ELF-1 (cell line): ENCODE measurements around the gene TPBGL.

Experiments used
- DNase-seq: peaks from one replicate; pipeline ENCODE4 v3.0.0-alpha.2; 2016; ENCODE audit warnings: low read depth, low spot score

TPBGL gene

DNA sequence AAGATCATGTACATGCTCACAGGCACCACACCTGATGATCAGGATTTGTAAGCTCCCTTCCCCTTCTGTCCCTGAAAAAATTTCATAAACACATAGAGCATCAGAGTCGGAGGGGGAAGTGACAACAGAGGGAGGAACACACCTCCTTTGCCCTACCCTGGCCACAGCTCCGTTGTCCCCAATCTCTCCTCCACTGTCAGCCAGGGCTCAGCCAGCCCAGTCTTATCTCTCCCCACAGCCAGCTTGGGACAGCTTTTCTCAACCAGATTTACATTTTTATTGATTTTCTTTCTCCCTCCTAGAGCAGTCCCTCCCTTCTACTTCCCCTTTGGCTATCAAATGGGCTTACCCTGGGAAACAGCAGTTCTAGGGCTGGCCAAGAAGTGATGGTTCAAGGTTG is 32.1 kb upstream of the TPBGL start:
- no peak for DNase-seq

DNA sequence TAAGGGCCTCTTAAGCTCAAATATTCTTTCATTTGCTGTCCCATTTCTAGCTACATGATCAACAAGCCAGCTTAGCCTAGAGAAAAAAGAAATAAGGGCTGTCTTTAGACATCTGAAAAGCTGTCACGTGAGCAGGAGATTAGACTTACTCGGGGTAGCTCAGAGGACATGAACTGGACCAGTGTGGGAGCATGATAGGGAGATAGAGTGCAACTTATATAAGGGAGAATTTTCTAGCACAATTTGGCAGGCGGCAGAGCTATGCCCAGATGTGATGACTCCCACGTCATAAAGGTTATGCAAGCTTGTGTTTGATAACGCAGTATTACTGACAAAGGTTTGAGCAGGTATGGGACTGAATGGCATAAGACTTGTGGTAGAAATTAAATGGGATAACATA is 28.2 kb upstream of the TPBGL start:
- DNase-seq = no peak

DNA sequence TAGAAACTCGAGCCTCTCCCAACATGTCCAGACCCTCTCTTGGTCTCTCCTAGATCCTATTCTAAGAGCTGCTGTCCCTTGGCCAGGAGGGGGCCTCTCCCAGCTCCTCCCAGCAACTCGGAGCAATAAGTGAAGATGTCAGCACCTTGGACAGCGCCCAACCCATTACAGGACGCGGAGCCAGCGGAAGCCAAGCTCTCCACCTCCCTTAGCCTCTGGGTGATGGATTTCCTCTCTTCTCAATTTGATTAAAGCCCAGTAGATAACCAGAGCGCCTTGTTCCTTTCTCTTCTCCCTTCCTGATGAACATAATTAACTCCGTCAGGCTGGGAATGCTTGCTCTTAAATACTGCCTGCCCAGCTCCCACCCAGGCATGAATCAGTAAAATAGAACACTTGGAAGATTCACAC is 26.2 kb upstream of the TPBGL start:
- DNase-seq = peak; percentile 94

DNA sequence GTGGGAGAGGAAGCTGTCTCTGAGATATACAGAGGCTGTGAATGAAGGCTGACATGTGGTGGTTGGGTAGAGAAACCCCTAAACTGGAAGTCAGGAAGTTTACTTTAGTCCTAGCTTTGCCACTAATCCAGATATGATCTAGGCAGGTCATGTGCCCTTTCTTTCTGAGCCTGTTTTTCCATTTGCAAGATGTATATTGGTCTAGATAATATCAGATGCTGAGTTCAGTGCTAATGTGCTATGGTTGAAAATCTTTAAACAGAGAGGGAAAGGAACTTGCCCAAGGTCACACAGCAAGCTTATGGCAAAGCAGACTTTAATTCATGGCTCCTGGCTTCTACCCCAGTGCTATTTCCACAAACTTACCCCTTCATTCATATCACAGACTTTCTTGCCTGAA is 25.7 kb upstream of the TPBGL start:
- no peak for DNase-seq

DNA sequence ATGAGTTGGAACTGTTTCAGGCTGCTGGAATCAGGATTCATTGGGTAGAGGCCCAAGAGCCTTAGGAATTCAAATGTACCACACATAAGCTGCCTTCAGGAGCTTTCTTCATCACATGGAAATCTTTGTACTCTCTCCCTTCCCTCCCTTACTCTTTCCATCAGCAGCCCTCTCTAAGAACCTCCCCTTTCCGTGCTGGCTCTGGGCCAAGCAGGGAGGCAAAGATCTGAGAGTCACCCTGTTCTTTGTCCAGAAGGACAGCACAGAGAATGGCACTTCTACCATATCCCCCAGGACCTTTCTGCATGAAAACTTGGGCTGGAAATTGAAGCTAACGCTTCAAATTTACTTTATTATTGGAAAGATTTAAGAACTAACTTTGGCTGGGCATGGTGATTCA is 20.7 kb upstream of the TPBGL start:
- no peak for DNase-seq

DNA sequence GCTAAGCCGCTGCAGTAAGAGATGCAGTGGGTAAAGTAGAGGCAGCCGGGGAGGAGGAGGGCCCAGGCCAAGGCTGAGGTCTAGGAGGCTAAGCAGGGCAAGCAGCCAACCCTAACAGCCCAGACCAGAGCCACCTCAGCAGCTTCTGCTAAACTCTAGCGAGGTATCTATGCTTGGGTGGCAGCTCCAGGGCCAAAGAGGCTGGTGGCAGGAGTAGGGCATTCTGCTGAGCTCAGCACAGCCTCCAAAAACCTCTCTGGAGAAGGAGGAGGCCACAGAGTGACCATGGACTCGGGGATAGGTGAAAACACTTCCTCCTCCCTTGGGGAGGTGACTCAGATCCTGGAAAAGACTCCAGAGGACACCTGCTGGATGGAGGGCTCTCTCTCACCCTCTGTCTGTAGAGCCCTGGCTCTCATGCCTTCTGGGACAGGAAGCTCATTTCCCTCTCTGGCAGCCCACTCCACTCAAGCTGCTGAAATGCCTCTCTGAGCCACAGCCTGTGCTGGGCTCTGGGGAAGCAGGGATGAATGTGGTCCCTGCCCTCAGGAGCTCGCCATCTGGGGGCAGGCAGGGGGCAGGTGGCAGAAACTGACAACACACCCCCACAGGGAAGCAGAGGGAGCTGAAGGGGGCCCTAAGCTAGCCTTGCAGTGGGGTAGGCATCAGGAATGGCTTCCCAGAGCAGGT is 16.5 kb upstream of the TPBGL start:
- no peak for DNase-seq

DNA sequence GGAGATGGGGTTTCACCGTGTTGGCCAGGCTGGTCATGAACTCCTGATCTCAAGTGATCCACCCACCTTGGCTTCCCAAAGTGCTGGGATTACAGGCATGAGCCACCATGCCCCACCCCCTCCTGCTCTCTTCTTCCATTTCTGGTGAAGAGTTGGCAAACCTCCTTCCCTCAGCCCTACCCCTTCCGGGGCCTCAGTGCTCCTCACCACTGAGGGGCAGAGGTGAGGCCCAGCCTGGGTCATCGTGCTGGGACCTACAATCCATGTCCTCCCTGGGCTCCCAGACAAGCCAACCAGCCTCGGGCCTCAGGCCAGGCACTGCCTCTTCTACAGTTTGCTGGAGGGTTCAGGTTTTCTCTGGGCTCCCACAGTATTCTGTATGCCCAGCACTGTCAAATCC is 14.8 kb upstream of the TPBGL start:
- DNase-seq = no peak

DNA sequence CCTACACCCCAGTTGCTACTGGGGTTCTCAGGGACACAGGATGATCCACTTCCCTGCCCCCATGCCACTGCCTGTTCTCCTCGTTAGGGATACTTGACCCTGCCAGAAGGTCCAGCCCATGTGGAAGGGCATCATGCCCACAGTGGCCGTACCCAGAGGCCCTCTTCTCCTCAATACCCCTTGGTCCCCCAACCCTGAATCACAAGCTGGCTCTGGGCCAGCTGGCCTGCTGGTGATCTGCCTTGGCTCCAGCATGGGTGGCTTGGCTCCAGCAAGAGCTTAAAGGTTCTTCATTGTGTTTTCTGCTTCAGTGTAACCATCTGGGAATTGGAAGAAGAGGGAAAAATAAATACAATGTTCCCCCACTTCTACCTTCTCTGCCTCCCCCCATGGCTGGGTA is 11.1 kb upstream of the TPBGL start:
- DNase-seq = no peak

DNA sequence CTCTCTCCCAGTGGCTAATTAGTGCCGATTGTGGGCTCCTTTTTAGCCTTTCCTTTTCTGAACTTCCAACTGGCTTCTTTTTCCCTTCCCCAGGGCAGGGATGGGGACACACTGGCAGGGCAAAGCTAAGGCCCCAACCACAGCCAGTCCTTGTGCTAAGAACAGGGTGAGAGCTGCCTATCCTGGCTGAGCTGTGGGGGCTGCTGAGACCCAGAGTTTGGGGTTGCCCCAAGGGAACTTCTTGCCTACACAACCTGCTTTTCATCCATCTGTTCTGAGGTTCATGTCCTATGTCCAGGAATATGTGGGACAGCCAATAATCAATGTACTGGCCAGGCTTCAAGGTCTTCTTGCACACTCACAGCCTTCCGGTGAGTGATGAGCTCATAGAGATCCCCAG is 10.0 kb upstream of the TPBGL start:
- DNase-seq = no peak

DNA sequence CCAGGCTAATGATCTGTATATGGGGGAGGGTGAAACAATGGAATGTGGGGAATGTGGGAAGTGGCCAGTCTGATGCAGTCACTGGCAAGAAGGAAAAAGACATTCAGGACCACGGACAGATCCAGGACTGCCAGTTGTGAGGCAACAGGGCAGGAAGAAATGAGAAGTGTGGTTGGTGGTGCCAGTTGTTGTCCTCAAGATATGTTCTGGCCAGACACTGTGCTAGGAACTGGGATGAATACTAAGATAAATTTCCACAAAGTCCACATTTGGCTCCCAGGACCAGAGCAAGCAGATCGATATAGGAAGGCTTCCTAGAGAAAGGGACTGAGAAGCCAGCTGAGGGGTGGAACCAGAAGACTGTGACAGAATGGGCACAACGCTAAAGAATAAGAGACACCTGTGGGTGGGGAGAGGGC is 6.8 kb upstream of the TPBGL start:
- peak; percentile 78 for DNase-seq

DNA sequence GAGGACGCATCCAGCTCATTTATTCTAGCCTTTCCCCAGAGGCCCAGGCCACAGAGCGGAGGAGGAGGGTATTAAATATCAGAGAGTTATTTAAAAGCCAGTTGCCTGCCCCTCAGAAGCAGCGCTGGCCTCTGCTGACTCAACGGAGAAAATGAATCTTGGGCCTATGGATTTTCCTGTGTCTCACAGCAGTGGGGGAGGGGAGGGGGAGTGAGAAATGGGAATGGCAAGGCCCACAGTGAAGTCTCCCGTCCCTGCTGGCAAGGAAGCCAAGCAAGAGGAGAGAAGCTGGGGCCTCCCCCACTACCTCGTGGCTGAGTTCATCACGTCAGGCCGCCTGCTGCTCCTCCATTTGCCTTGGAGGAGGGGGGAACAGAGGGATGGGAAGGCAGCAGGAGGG is 4.5 kb upstream of the TPBGL start:
- no peak for DNase-seq

DNA sequence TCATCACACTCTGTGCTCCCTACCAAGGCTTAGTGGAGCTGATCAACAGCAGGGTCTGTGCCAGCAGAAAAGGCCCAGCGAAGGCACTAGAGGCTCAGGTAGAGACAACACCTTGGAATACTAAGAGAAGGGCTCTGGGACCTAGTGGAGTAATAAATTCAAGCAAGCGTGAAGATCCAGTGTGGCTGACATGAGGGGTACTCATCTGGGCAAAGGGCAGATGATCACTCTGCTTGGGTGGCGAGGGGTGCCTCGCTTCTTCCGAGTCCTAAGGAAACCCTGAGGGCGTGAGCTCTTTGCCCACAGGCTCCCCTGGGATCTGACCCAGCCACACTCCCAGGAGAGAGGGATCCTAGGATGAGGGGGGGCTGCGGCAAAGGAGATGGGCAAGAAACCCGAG is 3.5 kb upstream of the TPBGL start:
- DNase-seq = no peak

DNA sequence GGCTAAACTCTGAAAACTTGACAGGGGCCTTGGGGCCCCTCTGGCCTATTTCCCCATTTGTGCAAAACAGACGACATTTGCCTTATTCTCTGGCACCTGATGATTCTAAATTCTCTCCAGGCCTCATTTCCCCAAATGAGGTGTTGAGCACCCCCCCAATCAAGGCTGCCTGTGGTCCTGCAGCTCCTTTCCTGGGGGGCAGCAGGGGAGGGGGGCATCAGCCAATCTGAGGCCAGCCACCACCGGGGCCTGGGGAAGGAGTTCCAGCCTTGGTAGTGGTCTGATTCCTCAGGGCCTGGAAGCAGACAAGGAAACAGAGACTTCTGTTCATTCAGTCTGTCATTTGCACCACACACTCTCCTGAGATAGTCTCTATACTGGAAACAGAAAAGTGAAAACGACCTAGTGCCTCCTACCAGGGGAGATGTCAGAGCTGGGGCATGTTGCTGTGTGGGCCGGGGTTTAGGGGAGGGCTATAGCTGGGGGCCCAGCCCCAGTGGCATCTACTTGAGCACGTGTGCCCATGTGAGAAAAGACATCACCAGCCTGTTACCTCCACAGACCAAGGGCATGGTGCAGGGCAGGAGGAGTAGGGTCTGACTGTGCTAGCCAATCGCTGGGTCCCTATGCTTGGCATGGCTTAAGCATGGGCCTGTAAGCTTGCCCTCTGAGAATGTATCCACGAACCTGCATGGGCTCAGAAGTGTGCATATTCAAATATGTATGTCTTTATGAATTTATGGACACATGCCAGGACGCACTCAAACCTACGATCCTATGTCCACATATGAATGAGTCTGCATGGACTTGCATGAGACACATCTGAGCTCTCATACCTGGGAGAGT is 1.8 kb upstream of the TPBGL start:
- DNase-seq = no peak

DNA sequence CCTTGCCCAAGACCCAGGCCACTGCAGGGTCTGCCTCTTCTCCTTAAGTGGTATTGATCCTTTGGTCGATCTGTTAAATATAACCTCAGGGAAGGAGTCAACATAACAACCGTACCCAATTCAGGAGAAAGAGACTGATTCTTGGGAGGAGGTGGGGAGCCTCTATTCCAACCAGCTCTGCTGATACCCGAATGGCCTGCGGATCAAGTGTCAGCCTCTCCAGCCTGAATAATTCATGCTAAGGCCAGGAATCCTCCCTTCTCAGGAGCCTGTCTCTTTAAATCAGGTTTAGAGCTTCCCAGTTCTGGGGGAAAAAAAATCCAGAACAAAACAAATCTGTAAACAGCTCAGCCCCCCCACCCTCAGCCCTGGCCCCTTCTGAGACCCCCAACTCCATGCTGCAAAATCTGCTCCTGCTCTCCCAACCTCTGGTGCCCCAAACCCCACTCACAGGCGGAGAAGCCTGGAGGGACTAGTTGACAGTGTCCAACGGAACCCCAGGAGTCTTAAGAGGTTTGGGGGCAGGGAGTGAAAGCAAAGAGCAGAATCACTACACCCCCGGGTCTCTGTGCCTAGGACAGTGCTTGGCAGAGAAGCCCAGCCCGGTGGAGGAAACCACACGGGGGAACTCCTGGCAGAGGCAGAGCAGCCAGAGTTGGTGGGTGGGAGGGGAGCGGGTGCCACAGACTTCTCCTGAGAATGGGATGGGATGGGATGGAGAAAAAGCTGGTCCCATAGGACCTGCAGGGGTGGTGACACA is 863 bp upstream of the TPBGL start:
- DNase-seq = no peak

DNA sequence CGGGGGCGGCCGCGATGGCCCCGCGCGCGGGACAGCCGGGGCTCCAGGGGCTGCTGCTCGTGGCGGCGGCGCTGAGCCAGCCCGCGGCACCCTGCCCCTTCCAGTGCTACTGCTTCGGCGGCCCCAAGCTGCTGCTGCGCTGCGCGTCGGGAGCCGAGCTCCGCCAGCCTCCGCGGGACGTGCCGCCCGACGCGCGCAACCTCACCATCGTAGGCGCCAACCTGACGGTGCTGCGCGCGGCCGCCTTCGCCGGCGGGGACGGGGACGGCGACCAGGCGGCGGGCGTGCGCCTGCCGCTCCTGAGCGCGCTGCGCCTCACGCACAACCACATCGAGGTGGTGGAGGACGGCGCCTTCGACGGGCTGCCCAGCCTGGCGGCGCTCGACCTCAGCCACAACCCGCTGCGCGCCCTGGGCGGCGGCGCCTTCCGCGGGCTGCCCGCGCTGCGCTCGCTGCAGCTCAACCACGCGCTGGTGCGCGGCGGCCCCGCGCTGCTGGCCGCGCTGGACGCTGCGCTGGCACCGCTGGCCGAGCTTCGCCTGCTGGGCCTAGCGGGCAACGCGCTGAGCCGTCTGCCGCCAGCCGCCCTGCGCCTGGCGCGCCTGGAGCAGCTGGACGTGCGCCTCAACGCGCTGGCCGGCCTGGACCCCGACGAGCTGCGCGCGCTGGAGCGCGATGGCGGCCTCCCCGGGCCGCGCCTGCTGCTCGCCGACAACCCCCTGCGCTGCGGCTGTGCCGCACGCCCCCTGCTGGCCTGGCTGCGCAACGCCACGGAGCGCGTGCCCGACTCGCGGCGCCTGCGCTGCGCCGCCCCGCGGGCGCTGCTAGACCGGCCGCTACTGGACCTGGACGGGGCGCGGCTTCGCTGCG is 697 bp downstream of the TPBGL start:
- DNase-seq = peak; percentile 96

DNA sequence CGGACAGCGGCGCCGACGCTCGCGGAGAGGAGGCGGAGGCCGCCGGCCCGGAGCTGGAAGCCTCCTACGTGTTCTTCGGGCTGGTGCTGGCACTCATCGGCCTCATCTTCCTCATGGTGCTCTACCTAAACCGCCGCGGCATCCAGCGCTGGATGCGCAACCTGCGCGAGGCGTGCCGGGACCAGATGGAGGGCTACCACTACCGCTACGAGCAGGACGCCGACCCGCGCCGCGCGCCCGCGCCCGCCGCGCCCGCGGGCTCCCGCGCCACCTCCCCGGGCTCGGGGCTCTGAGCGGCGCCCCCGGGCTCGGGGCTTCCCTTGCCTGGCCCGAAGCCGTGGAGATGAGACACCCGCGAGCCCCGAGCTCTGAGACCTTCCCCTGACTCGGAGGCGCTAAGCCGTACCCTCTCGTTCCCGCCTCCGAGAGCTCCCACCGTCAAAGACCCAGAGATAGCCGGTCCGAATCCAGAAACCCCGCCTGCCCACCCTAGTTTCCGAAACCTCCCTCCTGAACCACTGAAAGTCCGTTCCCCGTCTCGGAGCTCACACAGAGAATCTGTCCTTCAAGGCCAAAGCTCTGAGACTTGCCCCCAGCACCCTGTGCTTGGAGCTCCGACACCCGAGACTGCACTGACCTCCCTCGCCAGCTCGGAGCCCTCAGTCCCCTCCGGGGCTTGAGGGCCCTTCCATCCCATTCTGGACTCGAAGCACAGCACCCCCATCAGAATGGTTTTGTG is 1.5 kb downstream of the TPBGL start:
- DNase-seq = no peak

DNA sequence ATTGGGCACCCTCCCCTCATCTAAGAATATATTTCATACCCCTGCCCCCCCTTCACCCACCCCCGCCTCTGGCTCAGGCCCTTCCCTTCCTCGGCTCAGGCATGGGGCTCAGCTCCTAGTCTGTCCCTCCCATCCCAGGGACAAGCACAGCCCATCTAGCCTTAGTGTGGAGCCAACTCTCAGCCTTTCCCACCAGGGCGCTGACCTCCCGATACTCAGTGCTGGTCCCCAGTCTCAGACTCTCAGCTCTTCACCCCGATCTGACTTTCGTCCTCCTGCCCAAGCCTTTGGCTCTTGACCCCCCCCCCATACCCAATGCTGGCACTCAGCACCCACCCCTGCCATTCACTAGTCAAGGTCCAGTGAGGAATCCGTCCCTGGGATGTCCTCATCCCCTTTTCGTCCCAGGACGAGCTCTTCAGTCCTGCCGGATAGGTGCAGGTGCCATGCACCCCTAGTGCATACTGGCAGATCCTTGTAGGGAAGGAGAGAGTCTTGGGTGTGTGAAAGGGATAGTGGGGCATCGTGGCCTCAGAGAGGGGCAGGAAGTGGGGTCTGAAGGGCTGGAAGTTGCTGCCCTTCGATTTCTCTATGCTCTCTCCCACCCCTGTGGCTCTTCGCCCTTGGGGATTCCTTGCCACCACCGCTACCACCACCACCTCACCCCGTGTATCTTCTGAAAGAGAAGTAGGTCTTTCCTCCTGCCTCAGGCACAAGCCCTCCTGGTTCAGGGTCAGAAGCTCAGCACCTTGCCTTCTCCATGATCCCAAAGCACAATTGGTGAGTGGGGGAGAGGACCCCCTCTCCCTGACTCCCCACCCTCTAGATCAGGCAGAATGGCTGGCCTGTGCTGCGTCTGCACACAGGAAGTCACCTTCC is 2.4 kb downstream of the TPBGL start:
- no peak for DNase-seq

DNA sequence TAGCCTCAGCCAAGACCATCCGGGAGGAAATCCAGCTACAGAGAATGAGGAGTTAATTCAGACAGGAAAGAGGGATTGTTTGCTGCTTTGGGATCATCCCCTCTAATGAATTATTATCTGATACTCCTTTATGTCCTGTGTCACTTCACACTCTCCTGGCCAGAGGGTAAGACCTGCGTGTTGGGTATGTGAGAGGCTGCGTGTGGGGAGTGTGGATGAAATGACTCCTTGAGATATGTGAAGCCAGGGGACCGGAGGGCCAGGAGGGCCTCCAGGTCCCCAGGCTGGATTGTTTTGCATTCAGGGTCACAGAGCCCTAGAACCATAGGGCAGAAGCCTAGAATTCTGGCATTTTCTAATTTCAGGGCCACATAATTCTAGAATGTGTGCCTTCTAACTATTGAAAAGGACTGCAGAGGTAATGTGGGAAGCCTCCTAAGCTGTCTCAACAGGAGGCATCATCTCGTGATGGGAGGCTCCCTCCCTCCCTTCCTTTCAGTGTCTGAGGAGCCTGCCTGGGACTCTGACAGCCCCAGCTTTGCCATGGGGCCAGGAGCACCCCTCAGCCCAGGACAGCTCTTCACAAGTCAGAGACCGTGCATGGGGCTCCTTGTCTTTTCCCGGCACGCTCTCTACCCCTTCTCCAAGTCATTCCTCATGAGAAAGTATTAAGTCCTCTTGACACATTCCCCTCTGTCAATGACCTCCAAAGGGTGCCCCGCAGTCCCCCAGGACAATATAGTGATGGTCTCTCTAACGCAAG is 3.7 kb downstream of the TPBGL start:
- no peak for DNase-seq

DNA sequence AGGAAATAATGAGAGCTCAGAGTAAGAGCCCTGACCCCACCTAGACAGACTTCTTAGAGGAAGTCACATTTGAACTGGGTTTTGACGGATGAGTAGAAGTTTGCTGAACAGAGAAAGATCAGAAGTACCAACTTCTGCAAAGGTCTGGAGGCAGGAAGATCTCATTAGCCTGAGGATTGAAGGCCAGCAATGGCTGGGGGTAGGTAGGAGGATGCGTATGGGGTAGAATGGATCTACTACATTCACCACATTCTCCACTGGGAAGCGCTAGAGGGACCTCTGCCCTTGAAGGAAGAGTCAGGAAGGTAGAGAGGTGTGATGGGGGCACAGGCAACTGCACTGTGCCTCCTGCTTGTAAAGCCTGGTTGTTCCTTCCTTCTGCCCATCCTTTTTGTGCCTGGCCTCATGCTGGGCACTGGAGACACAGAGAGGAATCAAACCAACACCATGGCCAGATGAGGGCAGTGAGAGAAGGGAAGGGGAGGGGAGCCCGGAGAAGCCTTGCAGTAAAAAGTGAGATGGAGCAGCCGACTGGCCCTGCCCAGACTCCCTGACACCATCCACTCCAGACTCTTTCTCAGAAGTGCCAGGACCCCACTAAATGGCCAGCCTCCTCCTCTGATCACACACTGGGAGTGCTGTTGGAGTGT is 4.9 kb downstream of the TPBGL start:
- peak; percentile 45 for DNase-seq
